BE2C (cell line): Measurements from ENCODE around the gene ZBTB12.
"Not testable (repeated sequence)": the region's sequence is repeated elsewhere in the genome, so short reads cannot be mapped to it uniquely, and the experiment has no call there.

ENCODE experiments used
- DNase-seq: peaks from one replicate; pipeline ENCODE4 v3.0.0-alpha.2; 2020
- H3K27me3 ChIP-seq: fragments of 250-450 bp; sonication (Bioruptor Pico); 2 replicates; pipeline ENCODE4 v1.5.1; 2020; ENCODE audit warnings: mild to moderate bottlenecking
- H3K36me3 ChIP-seq: fragments of 250-450 bp; sonication (Bioruptor Pico); 2 replicates; pipeline ENCODE4 v1.5.1; 2020; ENCODE audit warnings: mild to moderate bottlenecking
- H3K4me1 ChIP-seq: fragments of 250-450 bp; sonication (Bioruptor Pico); 2 replicates; pipeline ENCODE4 v1.5.1; 2020
- H3K4me3 ChIP-seq: 2 replicates; pipeline ENCODE4 v1.5.1; 2011; ENCODE audit warnings: low read depth, low read length
- H3K9me3 ChIP-seq: fragments of 250-450 bp; sonication (Bioruptor Pico); 2 replicates; pipeline ENCODE4 v1.5.1; 2020
- CTCF ChIP-seq: IDR thresholded peaks from 2 replicates; pipeline ENCODE4 v1.5.1; 2012; ENCODE audit warnings: mild to moderate bottlenecking, low read depth, low read length

ZBTB12 gene

DNA sequence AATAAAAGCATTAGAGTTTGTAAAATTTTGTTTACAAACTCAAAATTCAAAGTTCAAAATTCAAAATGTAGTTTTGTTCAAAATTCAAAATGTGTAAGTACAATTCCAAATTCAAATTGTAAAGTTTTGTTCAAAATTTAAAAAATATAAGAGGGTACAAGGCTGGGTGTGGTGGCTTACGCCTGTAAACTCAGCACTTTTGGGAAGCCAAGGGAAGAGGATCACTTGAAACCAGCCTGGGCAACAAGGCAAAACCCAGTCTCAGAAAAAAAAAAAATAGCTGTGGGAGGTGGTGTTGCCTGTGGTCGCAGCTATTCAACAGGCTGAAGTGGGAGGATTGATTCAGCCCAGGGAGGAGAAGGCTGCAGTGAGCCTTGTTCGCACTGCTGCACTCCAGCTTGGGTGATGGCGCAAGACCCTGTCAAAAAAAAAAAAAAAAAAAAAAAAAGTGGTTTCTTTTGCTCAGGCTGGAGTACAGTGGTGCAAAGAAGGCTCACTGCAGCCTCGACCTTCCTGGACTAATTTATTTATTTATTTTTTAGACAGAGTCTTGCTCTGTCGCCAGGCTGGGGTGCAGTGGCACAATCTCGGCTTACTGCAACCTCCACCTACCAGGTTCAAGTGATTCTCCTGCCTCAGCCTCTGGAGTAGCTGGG, 5.4 kb upstream of the ZBTB12 start:
- Histone ChIP-seq H3K9me3 (no peaks in the 10 kb centered on the region), H3K27me3 (no peaks in the 10 kb centered on the region), H3K36me3 (no peaks in the 10 kb centered on the region), H3K4me1 (no peaks in the 10 kb centered on the region), H3K4me3 (no peak overlapping the region)
- TF ChIP-seq CTCF: no peak
- no peak for DNase-seq

DNA sequence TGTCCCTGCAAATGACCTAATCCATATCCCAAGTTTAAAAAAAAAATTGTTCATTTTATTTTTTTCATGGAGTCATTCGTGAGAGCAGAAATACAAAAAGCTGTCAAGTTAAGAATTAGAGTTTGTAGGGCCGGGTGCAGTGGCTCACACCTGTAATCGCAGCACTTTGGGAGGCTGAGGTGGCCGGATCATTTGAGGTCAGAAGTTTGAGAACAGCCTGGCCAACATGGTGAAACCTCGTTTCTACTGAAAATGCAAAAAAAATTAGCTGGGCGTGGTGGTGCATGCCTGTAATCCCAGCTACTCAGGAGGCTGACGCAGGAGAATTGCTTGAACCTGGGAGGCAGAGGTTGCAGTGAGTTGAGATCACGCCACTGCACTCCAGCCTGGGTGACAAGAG, 4.8 kb upstream of the ZBTB12 start:
- not testable (repeated sequence) for DNase-seq, H3K9me3 ChIP-seq, H3K27me3 ChIP-seq, H3K4me1 ChIP-seq, H3K36me3 ChIP-seq, H3K4me3 ChIP-seq

- Histone ChIP-seq H3K4me1 (no peaks in the 10 kb centered on the region), H3K36me3 (no peaks in the 10 kb centered on the region), H3K4me3 (no peak overlapping the region), H3K9me3 (no peaks in the 10 kb centered on the region), H3K27me3 (no peaks in the 10 kb centered on the region)
- no peak for TF ChIP-seq CTCF
- DNase-seq: no peak
These were observed 4.2 kb upstream of the ZBTB12 start for GRCh38 chr6:31906122-31906521.

GRCh38 chr6:31905041-31905440, 3.2 kb upstream of the ZBTB12 start:
- Histone ChIP-seq H3K36me3 (no peaks in the 10 kb centered on the region), H3K9me3 (no peaks in the 10 kb centered on the region), H3K4me3 (no peak overlapping the region), H3K27me3 (no peaks in the 10 kb centered on the region), H3K4me1 (no peaks in the 10 kb centered on the region)
- DNase-seq: no peak
- TF ChIP-seq CTCF: no peak

GRCh38 chr6:31903957-31904356, 2.1 kb upstream of the ZBTB12 start:
- Histone ChIP-seq H3K36me3 (no peaks in the 10 kb centered on the region), H3K4me1 (no peaks in the 10 kb centered on the region), H3K27me3 (no peaks in the 10 kb centered on the region), H3K9me3 (no peaks in the 10 kb centered on the region), H3K4me3 (no peak overlapping the region)
- TF ChIP-seq CTCF: no peak
- no peak for DNase-seq

DNA sequence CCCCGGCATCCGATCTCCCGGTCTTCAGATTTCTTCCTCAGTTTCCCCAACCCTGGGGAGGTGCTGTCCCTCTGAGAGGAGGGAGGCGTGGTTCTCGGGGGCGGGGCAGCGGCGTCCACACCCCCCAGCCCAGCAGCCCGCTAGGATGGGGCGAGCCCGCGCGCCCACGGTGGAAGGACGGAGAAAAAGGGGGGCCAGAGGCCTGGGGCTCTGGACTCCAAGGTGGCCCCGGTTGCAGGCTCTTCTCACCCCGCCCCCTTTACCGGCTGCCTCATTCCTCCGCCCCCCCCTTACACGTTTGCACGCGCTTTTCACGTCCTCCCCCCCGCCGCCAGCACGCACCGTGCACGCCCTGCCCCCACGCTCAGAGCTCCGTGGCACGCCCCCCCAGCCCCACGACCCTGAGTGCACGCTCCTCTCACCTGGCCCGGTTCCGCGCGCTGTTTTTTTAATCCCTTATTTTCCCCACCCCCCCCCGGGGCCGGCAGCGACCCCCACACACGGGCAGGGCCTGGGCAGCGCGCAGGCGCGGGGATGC, 402 bp downstream of the ZBTB12 start:
- H3K9me3 ChIP-seq: no peaks in the 10 kb centered on the region
- peaks cover under 1% of the 10 kb centered on the region; the same call in 1 of the 2 replicates for H3K36me3 ChIP-seq
- H3K4me3 ChIP-seq: peak overlapping the region; percentile 72
- peak; percentile 42 for DNase-seq
- TF ChIP-seq CTCF: no peak
- no peaks in the 10 kb centered on the region for H3K27me3 ChIP-seq
- H3K4me1 ChIP-seq: peaks cover 2% of the 10 kb centered on the region; the same call in 1 of the 2 replicates
